ENCODE results near the gene ZMYM3. TPM values are rescaled to one million over a fixed set of nuclear protein-coding genes. Genes with fewer than 3 reads are reported as not detected.
A peak's percentile ranks its signal among the peaks of the same experiment; 100 is the strongest.

Gene ZMYM3
- total RNA-seq, 3 donors from 2014 or later (not counting 1 experiment from before 2014, with no cell fraction given), result 18.0 to 21.0 (median 20.4) TPM

DNA sequence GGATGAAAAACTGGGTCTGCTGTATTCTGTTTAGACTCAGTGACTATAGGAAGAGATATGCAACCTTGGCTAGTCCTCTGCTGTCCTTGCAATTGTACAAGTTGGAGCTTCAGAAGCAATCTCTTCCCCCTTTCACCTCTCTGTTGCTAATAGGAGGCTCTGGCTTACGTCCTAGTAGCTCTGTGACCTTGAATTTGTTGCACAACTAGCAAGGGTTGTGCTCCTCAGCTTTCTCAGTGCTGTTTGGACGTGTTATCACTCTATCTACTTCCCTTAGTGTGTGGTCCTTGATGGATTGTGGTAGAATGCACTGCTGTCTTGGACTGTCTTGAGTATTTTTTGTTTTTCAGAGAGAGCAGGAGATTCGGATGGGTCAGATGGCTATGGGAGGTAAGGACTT lies 44.2 kb upstream of the ZMYM3 start:
- peaks cover 54% of the 10 kb centered on the region for H3K36me3 ChIP-seq (ENCODE audit: control insufficient read depth, insufficient read depth, low read length)
- no peaks in the 10 kb centered on the region for H3K9me3 ChIP-seq (ENCODE audit: control insufficient read depth, insufficient read depth, low read length)
- no peak for DNase-seq
- 100% methylated on average over 1 of the region's 3 CpGs for WGBS (ENCODE audit: insufficient coverage)
- H3K27me3 ChIP-seq (ENCODE audit: control insufficient read depth, insufficient read depth, low read length), result no peaks in the 10 kb centered on the region
- no peaks in the 10 kb centered on the region for H3K4me1 ChIP-seq (ENCODE audit: control insufficient read depth, insufficient read depth, low read length)
- H3K27ac Mint-ChIP-seq, result no peak overlapping the region
- H3K36me3 Mint-ChIP-seq, result no peaks in the 10 kb centered on the region
- H3K4me3 Mint-ChIP-seq, result no peak overlapping the region
- ATAC-seq, result no peak
- no peak overlapping the region for H3K27ac ChIP-seq (ENCODE audit: low read length)
- H3K4me3 ChIP-seq (ENCODE audit: low read length), result no peak overlapping the region
- TF ChIP-seq, protein P1, sequence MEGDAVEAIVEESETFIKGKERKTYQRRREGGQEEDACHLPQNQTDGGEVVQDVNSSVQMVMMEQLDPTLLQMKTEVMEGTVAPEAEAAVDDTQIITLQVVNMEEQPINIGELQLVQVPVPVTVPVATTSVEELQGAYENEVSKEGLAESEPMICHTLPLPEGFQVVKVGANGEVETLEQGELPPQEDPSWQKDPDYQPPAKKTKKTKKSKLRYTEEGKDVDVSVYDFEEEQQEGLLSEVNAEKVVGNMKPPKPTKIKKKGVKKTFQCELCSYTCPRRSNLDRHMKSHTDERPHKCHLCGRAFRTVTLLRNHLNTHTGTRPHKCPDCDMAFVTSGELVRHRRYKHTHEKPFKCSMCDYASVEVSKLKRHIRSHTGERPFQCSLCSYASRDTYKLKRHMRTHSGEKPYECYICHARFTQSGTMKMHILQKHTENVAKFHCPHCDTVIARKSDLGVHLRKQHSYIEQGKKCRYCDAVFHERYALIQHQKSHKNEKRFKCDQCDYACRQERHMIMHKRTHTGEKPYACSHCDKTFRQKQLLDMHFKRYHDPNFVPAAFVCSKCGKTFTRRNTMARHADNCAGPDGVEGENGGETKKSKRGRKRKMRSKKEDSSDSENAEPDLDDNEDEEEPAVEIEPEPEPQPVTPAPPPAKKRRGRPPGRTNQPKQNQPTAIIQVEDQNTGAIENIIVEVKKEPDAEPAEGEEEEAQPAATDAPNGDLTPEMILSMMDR (IDR thresholded peaks at IDR 0.05), result no peak
- no peaks in the 10 kb centered on the region for H3K27me3 Mint-ChIP-seq (ENCODE audit: low read depth in 2 of 2)
- peaks cover 6 to 8% of the 10 kb centered on the region in 2 donors for H3K4me1 Mint-ChIP-seq
- intact Hi-C loops (cut with micrococcal nuclease), result no loop called here
- H3K9me3 Mint-ChIP-seq, result no peaks in the 10 kb centered on the region

DNA sequence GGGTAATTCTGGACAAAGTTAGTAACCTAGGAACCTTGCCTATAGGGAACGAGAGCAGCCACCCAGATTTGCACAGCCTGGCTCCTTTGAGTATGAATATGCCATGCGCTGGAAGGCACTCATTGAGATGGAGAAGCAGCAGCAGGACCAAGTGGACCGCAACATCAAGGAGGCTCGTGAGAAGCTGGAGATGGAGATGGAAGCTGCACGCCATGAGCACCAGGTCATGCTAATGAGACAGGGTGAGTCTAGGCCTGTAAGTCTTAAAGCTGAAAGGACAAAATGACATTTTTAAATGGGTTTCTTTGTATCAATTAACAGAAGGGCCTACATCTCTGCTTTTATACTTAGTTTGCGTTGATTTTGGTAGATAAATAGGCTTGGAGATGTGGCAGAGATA lies 42.9 kb upstream of the ZMYM3 start:
- H3K4me3 ChIP-seq (ENCODE audit: low read length), result no peak overlapping the region
- intact Hi-C loops (cut with micrococcal nuclease), result no loop called here
- H3K4me1 ChIP-seq (ENCODE audit: control insufficient read depth, insufficient read depth, low read length), result no peaks in the 10 kb centered on the region
- Mint-ChIP-seq H3K36me3 (no peaks in the 10 kb centered on the region), H3K9me3 (no peaks in the 10 kb centered on the region), H3K4me3 (no peak overlapping the region), H3K4me1 (no peaks in the 10 kb centered on the region), H3K27ac (no peak overlapping the region), H3K27me3 (ENCODE audit: low read depth in 2 of 2) (no peaks in the 10 kb centered on the region)
- H3K9me3 ChIP-seq (ENCODE audit: control insufficient read depth, insufficient read depth, low read length), result no peaks in the 10 kb centered on the region
- peaks cover 63% of the 10 kb centered on the region for H3K36me3 ChIP-seq (ENCODE audit: control insufficient read depth, insufficient read depth, low read length)
- ATAC-seq, result no peak
- WGBS (ENCODE audit: insufficient coverage), result 98% methylated on average over 5 of the region's 6 CpGs
- TF ChIP-seq, protein P1 (IDR thresholded peaks at IDR 0.05), result no peak
- no peaks in the 10 kb centered on the region for H3K27me3 ChIP-seq (ENCODE audit: control insufficient read depth, insufficient read depth, low read length)
- DNase-seq, result no peak
- H3K27ac ChIP-seq (ENCODE audit: low read length), result no peak overlapping the region

DNA sequence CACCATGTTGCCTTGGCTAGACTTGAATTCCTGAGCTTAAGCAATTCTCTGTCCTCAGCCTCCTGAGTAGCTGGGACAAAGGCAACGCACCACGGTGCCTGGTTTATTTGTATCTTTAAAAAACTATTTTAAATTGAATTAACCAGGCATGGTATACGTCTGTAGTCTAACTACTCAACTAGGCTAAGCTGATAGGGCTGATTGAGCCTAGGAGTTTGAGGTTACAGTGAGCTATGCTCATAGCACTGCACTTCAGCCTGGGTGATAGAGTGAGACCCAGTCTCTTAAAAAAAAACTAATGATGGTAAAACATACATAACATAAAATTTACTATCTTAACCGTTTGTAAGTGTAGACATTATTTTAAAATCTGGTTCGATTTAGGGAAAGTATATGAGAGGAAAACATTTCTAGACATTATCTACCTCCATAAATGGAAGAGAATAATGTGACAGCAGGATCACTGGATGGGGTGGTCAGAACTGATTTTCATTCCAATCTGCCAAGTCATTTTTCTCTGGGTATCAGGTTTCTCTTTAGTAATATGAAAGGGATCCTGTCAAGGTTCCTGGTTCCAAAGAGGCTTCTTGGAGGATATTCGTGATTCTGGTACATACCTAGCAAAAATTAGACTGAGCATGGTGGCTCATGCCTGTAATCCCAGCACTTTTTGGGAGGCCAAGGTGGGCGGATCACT lies 38.9 kb upstream of the ZMYM3 start:
- intact Hi-C loops (cut with micrococcal nuclease), result no loop called here
- Mint-ChIP-seq H3K27ac (no peak overlapping the region), H3K27me3 (ENCODE audit: low read depth in 2 of 2) (no peaks in the 10 kb centered on the region), H3K9me3 (no peaks in the 10 kb centered on the region), H3K4me3 (no peak overlapping the region), H3K36me3 (peaks cover 6% of the 10 kb centered on the region), H3K4me1 (peaks cover 7 to 13% of the 10 kb centered on the region in 2 donors)
- TF ChIP-seq, protein P1 (IDR thresholded peaks at IDR 0.05), result no peak
- H3K27ac ChIP-seq (ENCODE audit: low read length), result no peak overlapping the region
- H3K36me3 ChIP-seq (ENCODE audit: control insufficient read depth, insufficient read depth, low read length), result peaks cover 56% of the 10 kb centered on the region
- H3K4me3 ChIP-seq (ENCODE audit: low read length), result no peak overlapping the region
- no peaks in the 10 kb centered on the region for H3K27me3 ChIP-seq (ENCODE audit: control insufficient read depth, insufficient read depth, low read length)
- no peak for DNase-seq
- ATAC-seq, result no peak
- H3K9me3 ChIP-seq (ENCODE audit: control insufficient read depth, insufficient read depth, low read length), result no peaks in the 10 kb centered on the region
- H3K4me1 ChIP-seq (ENCODE audit: control insufficient read depth, insufficient read depth, low read length), result peaks cover 4% of the 10 kb centered on the region
- 100% methylated on average over 3 of the region's 7 CpGs for WGBS (ENCODE audit: insufficient coverage)

DNA sequence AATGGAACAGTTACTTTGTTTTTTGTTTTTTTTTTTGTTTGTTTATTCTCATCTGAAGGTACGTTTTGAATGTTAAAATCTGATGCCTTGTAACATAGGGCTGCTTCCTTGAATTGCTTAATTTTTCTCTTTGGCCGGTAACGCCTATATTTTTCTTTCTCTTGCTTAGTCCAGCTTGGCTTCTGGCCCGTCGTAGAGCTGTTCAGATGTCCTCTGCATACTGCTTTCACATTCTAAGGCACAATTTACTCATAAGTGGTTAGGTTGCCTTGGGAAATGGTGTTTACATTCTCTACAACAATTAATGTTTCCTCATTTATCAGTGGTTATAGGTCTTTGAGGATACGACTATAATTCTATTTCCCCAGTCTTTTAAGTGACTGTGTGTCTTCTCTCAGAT lies 37.4 kb upstream of the ZMYM3 start:
- intact Hi-C loops (cut with micrococcal nuclease), result no loop called here
- H3K27ac Mint-ChIP-seq, result peak overlapping the region in 1 of 2 donors; percentile 52
- peaks cover 7 to 17% of the 10 kb centered on the region in 2 donors for H3K4me1 Mint-ChIP-seq
- Histone ChIP-seq H3K27me3 (ENCODE audit: control insufficient read depth, insufficient read depth, low read length) (no peaks in the 10 kb centered on the region), H3K27ac (ENCODE audit: low read length) (no peak overlapping the region), H3K4me1 (ENCODE audit: control insufficient read depth, insufficient read depth, low read length) (peaks cover 6% of the 10 kb centered on the region), H3K4me3 (ENCODE audit: low read length) (no peak overlapping the region), H3K36me3 (ENCODE audit: control insufficient read depth, insufficient read depth, low read length) (peaks cover 43% of the 10 kb centered on the region), H3K9me3 (ENCODE audit: control insufficient read depth, insufficient read depth, low read length) (no peaks in the 10 kb centered on the region)
- WGBS (ENCODE audit: insufficient coverage), result 78% methylated on average over 3 of the region's 6 CpGs
- TF ChIP-seq, protein P1 (IDR thresholded peaks at IDR 0.05), result no peak
- no peaks in the 10 kb centered on the region for H3K9me3 Mint-ChIP-seq
- peaks cover 6% of the 10 kb centered on the region for H3K36me3 Mint-ChIP-seq
- DNase-seq (no peak), ATAC-seq (no peak)
- H3K4me3 Mint-ChIP-seq, result no peak overlapping the region
- H3K27me3 Mint-ChIP-seq (ENCODE audit: low read depth in 2 of 2), result no peaks in the 10 kb centered on the region

All from natural killer cell (primary cell).